HL-60 (cell line): ENCODE results near the gene GDPD5.

Experiments used
- DNase-seq, 2 experiments: peaks; one replicate each; pipeline ENCODE4 v3.0.0-alpha.2; 2010 to 2020; ENCODE audit warnings: low read depth in 1 of 2, low spot score in 1 of 2
- H3K27ac ChIP-seq: fragments of 250-450 bp; sonication (Bioruptor Pico); replicated peaks from 2 replicates; pipeline ENCODE4 v1.5.1; 2020; ENCODE audit warnings: mild to moderate bottlenecking, moderate library complexity
- H3K27me3 ChIP-seq: fragments of 250-450 bp; sonication (Bioruptor Pico); 2 replicates; pipeline ENCODE4 v1.5.1; 2021; ENCODE audit warnings: mild to moderate bottlenecking, moderate library complexity; ENCODE audit not compliant: insufficient read depth, poor library complexity, severe bottlenecking
- H3K4me3 ChIP-seq: replicated peaks from 2 replicates; pipeline ENCODE4 v1.5.1; 2011; ENCODE audit warnings: mild to moderate bottlenecking, control low read depth, low read length; ENCODE audit not compliant: insufficient read depth
- CTCF ChIP-seq: IDR thresholded peaks from one replicate; pipeline ENCODE4 v1.5.1; 2011; ENCODE audit warnings: low read length, control low read depth, inconsistent platforms; ENCODE audit not compliant: insufficient read depth
- GABPA ChIP-seq: IDR thresholded peaks from 2 replicates; pipeline ENCODE4 v1.6.1; 2012; ENCODE audit warnings: low read depth
- POLR2AphosphoS5 ChIP-seq: IDR thresholded peaks from 2 replicates; pipeline ENCODE4 v1.6.1; 2012; ENCODE audit warnings: low read depth
- REST ChIP-seq: IDR thresholded peaks from 2 replicates; pipeline ENCODE4 v1.6.1; 2012; ENCODE audit warnings: low read depth; ENCODE audit not compliant: insufficient replicate concordance
- SPI1 ChIP-seq: IDR thresholded peaks from 2 replicates; pipeline ENCODE4 v1.6.1; 2012; ENCODE audit warnings: low read depth, mild to moderate bottlenecking, borderline replicate concordance

The GDPD5 gene

GRCh38 chr11:75508051-75508561 is 17.6 kb downstream of the GDPD5 start:
- Histone ChIP-seq H3K27me3 (no peaks in the 10 kb centered on the region), H3K27ac (no peak overlapping the region), H3K4me3 (no peak overlapping the region)
- TF ChIP-seq REST = no peak
- TF ChIP-seq SPI1 = peak; percentile 28; the same call in 1 of the 2 replicates
- DNase-seq = peak in 1 of 2 experiments; percentile 13

- H3K27ac ChIP-seq = no peak overlapping the region
- no peak overlapping the region for H3K4me3 ChIP-seq
- H3K27me3 ChIP-seq = no peaks in the 10 kb centered on the region
- DNase-seq = no peak
- TF ChIP-seq POLR2AphosphoS5 = no peak
- TF ChIP-seq GABPA = no peak
- no peak for TF ChIP-seq SPI1
- TF ChIP-seq CTCF = no peak
- no peak for TF ChIP-seq REST
These were observed 18.2 kb downstream of the GDPD5 start for GRCh38 chr11:75507571-75507970.

- DNase-seq = no peak
- H3K27me3 ChIP-seq = no peaks in the 10 kb centered on the region
- H3K27ac ChIP-seq = no peak overlapping the region
- TF ChIP-seq GABPA = no peak
- no peak for TF ChIP-seq SPI1
- no peak for TF ChIP-seq REST
- TF ChIP-seq CTCF = no peak
- TF ChIP-seq POLR2AphosphoS5 = no peak
- no peak overlapping the region for H3K4me3 ChIP-seq
These were observed 18.9 kb downstream of the GDPD5 start for GRCh38 chr11:75506827-75507226.
